Measurements from ENCODE around the gene ANKRD18A.

ANKRD18A gene

DNA sequence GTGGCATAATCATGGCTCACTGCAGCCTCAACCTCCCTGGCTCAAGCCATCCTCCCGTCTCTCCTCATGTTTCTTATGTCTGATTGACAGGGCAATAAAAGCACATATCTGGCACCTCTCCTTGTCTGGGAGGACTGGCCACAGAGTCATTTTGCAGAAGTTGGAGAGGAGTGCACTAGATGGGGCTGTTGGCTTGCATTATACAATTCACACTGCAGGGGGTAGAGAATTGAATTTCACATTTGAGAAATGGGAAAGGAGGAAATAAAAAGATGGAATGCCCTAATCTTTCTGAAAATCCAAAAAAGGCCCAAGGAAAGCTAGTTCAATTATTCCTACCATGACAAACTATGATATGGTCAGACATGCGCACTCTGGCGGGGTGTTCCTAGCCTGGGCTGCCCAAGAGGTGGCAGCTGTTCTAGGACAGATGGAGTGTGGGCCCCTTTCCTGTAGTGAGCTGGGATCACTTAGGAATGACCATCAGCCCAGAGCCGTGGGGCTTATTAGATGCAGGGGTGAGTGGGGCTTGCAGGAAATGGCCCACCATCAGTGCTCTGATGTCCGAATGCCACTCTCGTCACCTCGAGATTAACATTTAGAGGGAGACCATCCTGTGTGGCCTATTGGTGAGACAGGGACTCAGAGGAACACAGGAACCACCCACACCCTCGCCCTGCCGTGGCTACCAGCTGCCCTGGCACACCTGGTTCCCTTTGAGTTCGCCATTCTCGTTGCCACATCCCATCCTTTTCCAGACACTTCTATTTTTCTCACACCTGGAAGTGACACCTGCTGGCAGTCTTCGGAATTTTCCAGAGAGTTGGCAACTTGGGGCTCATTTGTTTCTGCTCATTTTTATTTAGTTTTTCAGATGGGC is 21.8 kb upstream of the ANKRD18A start:
- no peaks in the 10 kb centered on the region for H3K79me2 ChIP-seq (ENCODE audit: control insufficient read depth, low read length)
- no peak overlapping the region for H3K27ac ChIP-seq (ENCODE audit: low read depth, low read length)
- H3K27me3 ChIP-seq (ENCODE audit: control insufficient read depth, low read length) = no peaks in the 10 kb centered on the region
- H3K4me1 ChIP-seq (ENCODE audit: control insufficient read depth, low read length) = no peaks in the 10 kb centered on the region
- H4K20me1 ChIP-seq (ENCODE audit: control insufficient read depth, insufficient read depth, low read depth, low read length) = no peaks in the 10 kb centered on the region
- H3K36me3 ChIP-seq (ENCODE audit: control insufficient read depth, low read length) = no peaks in the 10 kb centered on the region
- H3K4me3 ChIP-seq (ENCODE audit: low read length) = no peak overlapping the region
- H3K4me2 ChIP-seq (ENCODE audit: low read length) = no peak overlapping the region
- no peaks in the 10 kb centered on the region for H3K9me3 ChIP-seq (ENCODE audit: control insufficient read depth, insufficient read depth, low read length)
- no peaks in the 10 kb centered on the region for H3K9me2 ChIP-seq (replicated peaks; ENCODE audit: control insufficient read depth, low read length)
- H3F3A ChIP-seq (ENCODE audit: control insufficient read depth, insufficient read depth) = no peaks in the 10 kb centered on the region
- TF ChIP-seq, protein P1, sequence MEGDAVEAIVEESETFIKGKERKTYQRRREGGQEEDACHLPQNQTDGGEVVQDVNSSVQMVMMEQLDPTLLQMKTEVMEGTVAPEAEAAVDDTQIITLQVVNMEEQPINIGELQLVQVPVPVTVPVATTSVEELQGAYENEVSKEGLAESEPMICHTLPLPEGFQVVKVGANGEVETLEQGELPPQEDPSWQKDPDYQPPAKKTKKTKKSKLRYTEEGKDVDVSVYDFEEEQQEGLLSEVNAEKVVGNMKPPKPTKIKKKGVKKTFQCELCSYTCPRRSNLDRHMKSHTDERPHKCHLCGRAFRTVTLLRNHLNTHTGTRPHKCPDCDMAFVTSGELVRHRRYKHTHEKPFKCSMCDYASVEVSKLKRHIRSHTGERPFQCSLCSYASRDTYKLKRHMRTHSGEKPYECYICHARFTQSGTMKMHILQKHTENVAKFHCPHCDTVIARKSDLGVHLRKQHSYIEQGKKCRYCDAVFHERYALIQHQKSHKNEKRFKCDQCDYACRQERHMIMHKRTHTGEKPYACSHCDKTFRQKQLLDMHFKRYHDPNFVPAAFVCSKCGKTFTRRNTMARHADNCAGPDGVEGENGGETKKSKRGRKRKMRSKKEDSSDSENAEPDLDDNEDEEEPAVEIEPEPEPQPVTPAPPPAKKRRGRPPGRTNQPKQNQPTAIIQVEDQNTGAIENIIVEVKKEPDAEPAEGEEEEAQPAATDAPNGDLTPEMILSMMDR (IDR thresholded peaks at IDR 0.05; ENCODE audit: low read depth, low read length, poor library complexity, severe bottlenecking) = no peak
- no peak for TF ChIP-seq EZH2phosphoT487 (IDR thresholded peaks at IDR 0.05; ENCODE audit: borderline replicate concordance, low read length)

DNA sequence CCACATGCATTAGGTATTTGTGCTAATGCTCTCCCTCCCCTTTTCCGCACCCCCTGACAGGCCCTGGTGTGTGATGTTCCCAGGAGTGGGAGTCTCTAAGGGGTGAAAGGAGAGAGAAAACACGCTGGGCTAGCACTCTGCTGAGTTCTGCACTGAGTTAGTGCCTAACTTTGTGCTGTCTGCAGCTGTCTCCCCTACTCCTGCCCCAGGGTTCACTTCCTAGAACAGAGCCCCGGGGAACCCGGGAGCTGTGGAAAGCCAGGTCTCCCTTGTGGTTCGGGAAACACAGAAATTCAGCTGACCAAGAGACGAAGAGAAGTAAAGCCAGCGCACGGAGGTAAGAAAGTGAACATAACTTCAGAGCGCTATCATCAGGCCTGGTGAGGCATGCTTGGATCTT is 20.7 kb upstream of the ANKRD18A start:
- Histone ChIP-seq H3K9me3 (ENCODE audit: control insufficient read depth, insufficient read depth, low read length) (no peaks in the 10 kb centered on the region), H3K36me3 (ENCODE audit: control insufficient read depth, low read length) (no peaks in the 10 kb centered on the region), H3K27me3 (ENCODE audit: control insufficient read depth, low read length) (no peaks in the 10 kb centered on the region), H3K4me1 (ENCODE audit: control insufficient read depth, low read length) (no peaks in the 10 kb centered on the region), H3K9me2 (replicated peaks; ENCODE audit: control insufficient read depth, low read length) (no peaks in the 10 kb centered on the region), H3K4me3 (ENCODE audit: low read length) (no peak overlapping the region), H3K4me2 (ENCODE audit: low read length) (no peak overlapping the region), H3K27ac (ENCODE audit: low read depth, low read length) (no peak overlapping the region), H4K20me1 (ENCODE audit: control insufficient read depth, insufficient read depth, low read depth, low read length) (no peaks in the 10 kb centered on the region), H3F3A (ENCODE audit: control insufficient read depth, insufficient read depth) (no peaks in the 10 kb centered on the region), H3K79me2 (ENCODE audit: control insufficient read depth, low read length) (no peaks in the 10 kb centered on the region)
- TF ChIP-seq, protein P1 (IDR thresholded peaks at IDR 0.05; ENCODE audit: low read depth, low read length, poor library complexity, severe bottlenecking) = no peak
- no peak for TF ChIP-seq EZH2phosphoT487 (IDR thresholded peaks at IDR 0.05; ENCODE audit: borderline replicate concordance, low read length)

DNA sequence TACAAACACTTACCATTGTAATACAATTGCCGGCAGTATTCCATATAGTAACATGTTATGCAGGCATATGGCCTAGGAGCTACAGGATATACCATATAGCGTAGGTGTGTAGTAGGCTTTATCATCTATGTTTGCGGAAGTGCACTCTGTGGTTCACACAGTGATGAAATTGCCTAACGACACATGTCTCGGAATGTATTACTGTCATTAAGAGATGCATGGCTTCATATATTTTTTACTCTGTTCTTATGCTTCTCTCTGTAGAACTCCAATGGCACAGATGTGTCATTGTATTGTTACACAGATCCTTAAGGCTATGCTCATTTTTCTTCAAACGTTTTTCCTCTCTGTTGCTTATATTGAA is 19.2 kb upstream of the ANKRD18A start:
- no peaks in the 10 kb centered on the region for H3K27me3 ChIP-seq (ENCODE audit: control insufficient read depth, low read length)
- H3K4me3 ChIP-seq (ENCODE audit: low read length) = no peak overlapping the region
- no peak overlapping the region for H3K4me2 ChIP-seq (ENCODE audit: low read length)
- no peaks in the 10 kb centered on the region for H3K4me1 ChIP-seq (ENCODE audit: control insufficient read depth, low read length)
- no peaks in the 10 kb centered on the region for H3K9me3 ChIP-seq (ENCODE audit: control insufficient read depth, insufficient read depth, low read length)
- no peaks in the 10 kb centered on the region for H3K36me3 ChIP-seq (ENCODE audit: control insufficient read depth, low read length)
- H3F3A ChIP-seq (ENCODE audit: control insufficient read depth, insufficient read depth) = no peaks in the 10 kb centered on the region
- no peaks in the 10 kb centered on the region for H3K9me2 ChIP-seq (replicated peaks; ENCODE audit: control insufficient read depth, low read length)
- no peaks in the 10 kb centered on the region for H4K20me1 ChIP-seq (ENCODE audit: control insufficient read depth, insufficient read depth, low read depth, low read length)
- no peak for TF ChIP-seq EZH2phosphoT487 (IDR thresholded peaks at IDR 0.05; ENCODE audit: borderline replicate concordance, low read length)
- TF ChIP-seq, protein P1 (IDR thresholded peaks at IDR 0.05; ENCODE audit: low read depth, low read length, poor library complexity, severe bottlenecking) = no peak
- H3K27ac ChIP-seq (ENCODE audit: low read depth, low read length) = no peak overlapping the region
- no peaks in the 10 kb centered on the region for H3K79me2 ChIP-seq (ENCODE audit: control insufficient read depth, low read length)
